H1 (cell line): Measurements from ENCODE around the gene SYNRG. TPM values are rescaled to one million over a fixed set of nuclear protein-coding genes. Genes with fewer than 3 reads are reported as not detected.

Experiments used
- CTCF ChIA-PET: fragments of 300-600 bp; sonication (Branson Sonifier 250); formaldehyde crosslinking; loops from one replicate; lab custom pipeline; 2021; ENCODE audit not compliant: partially characterized antibody; lab: Charles Lee
- POLR2A ChIA-PET: fragments of 300-600 bp; sonication (Branson Sonifier 250); formaldehyde crosslinking; loops from one replicate; lab custom pipeline; 2021; ENCODE audit warnings: inconsistent platforms; ENCODE audit not compliant: partially characterized antibody; lab: Charles Lee
- DNase-seq, 2 experiments: peaks; one replicate each; pipeline versions ENCODE4 v3.0.0 to v3.0.0-alpha.2; 2010 to 2022; ENCODE audit warnings: low spot score in 2 of 2, low read depth in 1 of 2, mixed read lengths in 1 of 2
- FAIRE-seq: peaks from 2 replicates; lab custom pipeline; 2011; peaks lifted over from hg19 to GRCh38; lab: Jason Lieb, UNC
- H2AFZ ChIP-seq: 2 replicates; pipeline ENCODE4 v1.8.1; 2012; ENCODE audit warnings: low read length, inconsistent platforms
- H2AK5ac ChIP-seq: 2 replicates; pipeline ENCODE4 v1.6.1; 2013; ENCODE audit warnings: low read depth, low read length
- H2BK120ac ChIP-seq: replicated peaks from 2 replicates; pipeline ENCODE3; 2013; ENCODE audit warnings: low read depth, low read length, inconsistent platforms
- H2BK12ac ChIP-seq: 2 replicates; pipeline ENCODE4 v1.6.1; 2013; ENCODE audit warnings: low read depth, low read length
- H2BK15ac ChIP-seq: 2 replicates; pipeline ENCODE4 v1.6.1; 2013; ENCODE audit warnings: low read length
- H2BK20ac ChIP-seq: 2 replicates; pipeline ENCODE4 v1.6.1; 2013; ENCODE audit warnings: low read length
- H2BK5ac ChIP-seq: 2 replicates; pipeline ENCODE4 v1.6.1; 2013; ENCODE audit warnings: low read depth, low read length
- H3K14ac ChIP-seq: 2 replicates; pipeline ENCODE4 v1.6.1; 2013; ENCODE audit warnings: inconsistent platforms; ENCODE audit not compliant: insufficient read length
- H3K18ac ChIP-seq: 2 replicates; pipeline ENCODE4 v1.6.1; 2013; ENCODE audit warnings: low read length; ENCODE audit errors: extremely low read depth
- H3K23ac ChIP-seq: 2 replicates; pipeline ENCODE4 v1.6.1; 2013; ENCODE audit warnings: inconsistent platforms; ENCODE audit not compliant: insufficient read length
- H3K23me2 ChIP-seq: 2 replicates; pipeline ENCODE4 v1.6.1; 2013; ENCODE audit warnings: low read depth, low read length
- H3K27ac ChIP-seq: 2 replicates; pipeline ENCODE4 v1.6.1; 2011; ENCODE audit warnings: low read depth, low read length, inconsistent platforms
- H3K27me3 ChIP-seq, 4 experiments: replicated peaks in 1 of 4; 1 replicate in 1 of 4; 2 replicates in 3 of 4; pipeline versions ENCODE4 v1.6.1 to v1.8.1; 2011 to 2013; ENCODE audit warnings: low read length in 3 of 4, mild to moderate bottlenecking in 3 of 4, inconsistent platforms in 2 of 4, mixed read lengths in 2 of 4, moderate library complexity in 1 of 4; ENCODE audit not compliant: control insufficient read depth in 3 of 4, insufficient read depth in 3 of 4; ENCODE audit errors: extremely low read depth in 1 of 4
- H3K36me3 ChIP-seq, 4 experiments: 2 replicates each; pipeline versions ENCODE4 v1.6.1 to v1.8.1; 2011 to 2013; ENCODE audit warnings: mild to moderate bottlenecking in 4 of 4, low read length in 3 of 4, moderate library complexity in 2 of 4, control low read depth in 1 of 4, inconsistent platforms in 1 of 4; ENCODE audit not compliant: insufficient read depth in 4 of 4, control insufficient read depth in 2 of 4
- H3K4ac ChIP-seq: replicated peaks from 2 replicates; pipeline ENCODE3; 2013; ENCODE audit warnings: low read length, low read depth, mixed read lengths, inconsistent platforms; ENCODE audit not compliant: insufficient read length
- H3K4me1 ChIP-seq, 4 experiments: replicated peaks in 1 of 4; 1 replicate in 1 of 4; 2 replicates in 3 of 4; pipeline versions ENCODE4 v1.6.1 to v1.8.1; 2011 to 2013; ENCODE audit warnings: low read length in 3 of 4, inconsistent platforms in 2 of 4, mixed read lengths in 1 of 4; ENCODE audit not compliant: insufficient read depth in 4 of 4, control insufficient read depth in 3 of 4
- H3K4me2 ChIP-seq, 2 experiments: 2 replicates each; pipeline versions ENCODE4 v1.6.1 to v1.8.1; 2011 to 2013; ENCODE audit warnings: low read depth in 2 of 2, low read length in 2 of 2, control low read depth in 1 of 2, inconsistent platforms in 1 of 2, mild to moderate bottlenecking in 1 of 2; ENCODE audit not compliant: insufficient read depth in 1 of 2
- H3K4me3 ChIP-seq, 4 experiments: fragments of 200-600, 300-600 bp in 1 of 4; sonication (generic), shearing (Covaris generic), sonication (Bioruptor Twin) in 1 of 4; 2 replicates each; pipeline versions ENCODE4 v1.5.1 to v1.8.1; 2011 to 2016; ENCODE audit warnings: low read length in 4 of 4, low read depth in 3 of 4, control low read depth in 2 of 4, inconsistent platforms in 2 of 4, mild to moderate bottlenecking in 2 of 4, mixed read lengths in 1 of 4, moderate library complexity in 1 of 4; ENCODE audit not compliant: insufficient read depth in 2 of 4; ENCODE audit errors: extremely low read depth in 1 of 4
- H3K56ac ChIP-seq: replicated peaks from 2 replicates; pipeline ENCODE3; 2013; ENCODE audit warnings: low read depth, mild to moderate bottlenecking, mixed read lengths, low read length, inconsistent platforms; ENCODE audit not compliant: insufficient read length
- H3K79me1 ChIP-seq: 2 replicates; pipeline ENCODE4 v1.6.1; 2013; ENCODE audit warnings: low read depth, low read length, control low read depth
- H3K79me2 ChIP-seq, 2 experiments: 2 replicates each; pipeline versions ENCODE4 v1.6.1 to v1.8.1; 2012 to 2013; ENCODE audit warnings: low read length in 2 of 2, mild to moderate bottlenecking in 2 of 2, inconsistent platforms in 1 of 2; ENCODE audit not compliant: insufficient read depth in 2 of 2, control insufficient read depth in 1 of 2
- H3K9ac ChIP-seq, 4 experiments: replicated peaks in 1 of 4; 1 replicate in 1 of 4; 2 replicates in 3 of 4; pipeline versions ENCODE4 v1.6.1 to v1.8.1; 2011 to 2013; ENCODE audit warnings: low read depth in 3 of 4, low read length in 3 of 4, control low read depth in 2 of 4, mild to moderate bottlenecking in 2 of 4, moderate library complexity in 2 of 4, inconsistent platforms in 1 of 4; ENCODE audit errors: extremely low read depth in 1 of 4
- H3K9me3 ChIP-seq, 2 experiments: 2 replicates each; pipeline versions ENCODE4 v1.6.1 to v1.8.1; 2012 to 2013; ENCODE audit warnings: mild to moderate bottlenecking in 2 of 2, moderate library complexity in 2 of 2, control low read depth in 1 of 2, inconsistent platforms in 1 of 2, low read depth in 1 of 2, low read length in 1 of 2, mixed read lengths in 1 of 2; ENCODE audit not compliant: insufficient read depth in 2 of 2
- H4K20me1 ChIP-seq, 2 experiments: replicated peaks in 1 of 2; 2 replicates each; pipeline versions ENCODE3 to v1.8.1; 2011 to 2013; ENCODE audit warnings: inconsistent platforms in 2 of 2, low read length in 2 of 2, mild to moderate bottlenecking in 1 of 2; ENCODE audit not compliant: insufficient read depth in 2 of 2, control insufficient read depth in 1 of 2
- H4K5ac ChIP-seq: 2 replicates; pipeline ENCODE4 v1.6.1; 2013; ENCODE audit warnings: low read length, low read depth, mixed read lengths, inconsistent platforms; ENCODE audit not compliant: insufficient read length
- H4K8ac ChIP-seq: 2 replicates; pipeline ENCODE4 v1.8.0; 2013; ENCODE audit warnings: mild to moderate bottlenecking, moderate library complexity, low read length, inconsistent platforms; ENCODE audit not compliant: insufficient read depth; ENCODE audit errors: extremely low read depth
- H4K91ac ChIP-seq: replicated peaks from 2 replicates; pipeline ENCODE3; 2013; ENCODE audit warnings: low read length, mixed read lengths, inconsistent platforms; ENCODE audit not compliant: insufficient read length
- ASH2L ChIP-seq: fragments of 200-600, 300-600 bp; sonication (generic); IDR thresholded peaks from one replicate; pipeline ENCODE4 v1.7.1; 2017; ENCODE audit warnings: low read length
- ATF3 ChIP-seq: IDR thresholded peaks from 2 replicates; pipeline ENCODE4 v1.6.1; 2011; ENCODE audit warnings: low read depth, mild to moderate bottlenecking, low read length; ENCODE audit not compliant: insufficient read depth
- CHD1 ChIP-seq: IDR thresholded peaks from 2 replicates; pipeline ENCODE4 v1.6.1; 2012; ENCODE audit warnings: low read depth, low read length, improper control_type of control experiment
- EP300 ChIP-seq, 2 experiments: IDR thresholded peaks; 1 replicate in 1 of 2; 2 replicates in 1 of 2; pipeline ENCODE4 v1.6.1; 2011 to 2012; ENCODE audit warnings: low read depth in 2 of 2, low read length in 2 of 2, mild to moderate bottlenecking in 2 of 2, borderline replicate concordance in 1 of 2, inconsistent platforms in 1 of 2, moderate library complexity in 1 of 2
- EZH2 ChIP-seq: fragments of 200-600 bp; sonication (generic); IDR thresholded peaks from 2 replicates; pipeline ENCODE4 v1.7.1; 2012; ENCODE audit warnings: low read depth, mild to moderate bottlenecking, moderate library complexity, low read length, inconsistent platforms; ENCODE audit not compliant: severe bottlenecking
- GABPA ChIP-seq: IDR thresholded peaks from 2 replicates; pipeline ENCODE4 v1.6.1; 2011; ENCODE audit warnings: mild to moderate bottlenecking, low read length, moderate library complexity, borderline replicate concordance; ENCODE audit not compliant: insufficient read depth
- POLR2A ChIP-seq, 2 experiments: IDR thresholded peaks; 1 replicate in 1 of 2; 2 replicates in 1 of 2; pipeline ENCODE4 v1.6.1; 2011; ENCODE audit warnings: low read depth in 2 of 2, low read length in 2 of 2, mild to moderate bottlenecking in 2 of 2; ENCODE audit errors: control extremely low read depth in 1 of 2
- RXRA ChIP-seq: IDR thresholded peaks from 2 replicates; pipeline ENCODE4 v1.6.1; 2011; ENCODE audit warnings: low read depth, mild to moderate bottlenecking, low read length, moderate library complexity; ENCODE audit not compliant: insufficient read depth
- SIN3A ChIP-seq, 2 experiments: IDR thresholded peaks in 1 of 2; conservative IDR thresholded peaks in 1 of 2; 2 replicates each; pipeline ENCODE4 v1.6.1; 2011 to 2012; ENCODE audit warnings: low read length in 2 of 2, improper control_type of control experiment in 1 of 2, low read depth in 1 of 2, mild to moderate bottlenecking in 1 of 2
- polyA plus RNA-seq, 7 experiments: library from polyadenylated mRNA; depleted of rRNA in 3 of 7; stranded (reverse) in 5 of 7; unstranded in 2 of 7; fragments of >200 nt in 5 of 7; fragments of 200-250 nt in 2 of 7; gene quantifications; 1 replicate in 5 of 7; 2 replicates in 1 of 7; 4 replicates in 1 of 7; pipeline versions ENCODE4 v1.2.1 to v1.2.3, GENCODE V29; 2011 to 2013; ENCODE audit warnings: missing spikeins in 2 of 7, mixed read lengths in 2 of 7
- total RNA-seq: library from RNA; stranded (reverse); fragmentation: NEBNext Ultra II Directional; extraction: Animal tissue kit (Norgen Biotek cat#: 25700); gene quantifications from 2 replicates; pipeline ENCODE4 v1.2.1, GENCODE V29; 2021

The SYNRG gene
- total and polyA plus RNA-seq, 2 of the 8 experiments (the other 6 are each of a cell fraction or from before 2014, with no cell fraction given): 7.7 to 31.7 TPM

- CTCF ChIA-PET: interaction anchor here (1.6 kb wide), 1 partner anchor 28 kb away, joined by 4 read pairs; the partner anchor contains the start of gene SYNRG
- Histone ChIP-seq H3K23ac (no peak overlapping the region), H3K4ac (no peak overlapping the region), H2BK5ac (no peak overlapping the region), H4K20me1 (no peaks in the 10 kb centered on the region), H3K27me3 (no peaks in the 10 kb centered on the region), H4K5ac (no peak overlapping the region), H2AFZ (no peak overlapping the region), H3K79me2 (peaks cover 4 to 55% of the 10 kb centered on the region in 2 experiments), H2BK20ac (no peak overlapping the region), H3K9ac (no peak overlapping the region), H3K4me1 (peaks cover 0 to 3% (median under 1%) of the 10 kb centered on the region in 4 experiments; a peak in 1 of 7 replicates), H2BK15ac (no peak overlapping the region), H2BK12ac (no peak overlapping the region), H4K91ac (no peak overlapping the region), H3K56ac (no peak overlapping the region), H3K18ac (no peak overlapping the region), H4K8ac (no peak overlapping the region), H3K79me1 (no peaks in the 10 kb centered on the region), H3K27ac (no peak overlapping the region), H3K23me2 (no peaks in the 10 kb centered on the region), H3K4me2 (no peak overlapping the region), H2AK5ac (no peak overlapping the region), H3K36me3 (peaks cover 3 to 14% (median 8%) of the 10 kb centered on the region in 4 experiments; a peak in 4 of 8 replicates), H2BK120ac (no peak overlapping the region), H3K9me3 (no peaks in the 10 kb centered on the region), H3K4me3 (no peak overlapping the region), H3K14ac (no peak overlapping the region)
- POLR2A ChIA-PET: interaction anchor here (1.5 kb wide), 1 partner anchor 29 kb away, joined by 5 read pairs; the partner anchor contains the start of gene SYNRG
- DNase-seq (no peak), FAIRE-seq (no peak)
- TF ChIP-seq POLR2A (IDR thresholded peaks at IDR 0.05; ENCODE audit: control extremely low read depth in 1 of 2, low read depth in 2 of 2, low read length in 2 of 2) (no peak), EP300 (IDR thresholded peaks at IDR 0.05; ENCODE audit: borderline replicate concordance in 1 of 2, low read depth in 2 of 2, low read length in 2 of 2) (no peak), CHD1 (no peak), GABPA (no peak), ASH2L (no peak), SIN3A (conservative IDR thresholded peaks at IDR 0.05 in 1 of 2, IDR thresholded peaks at IDR 0.05 in 1 of 2; ENCODE audit: low read depth in 1 of 2, low read length in 2 of 2) (no peak), RXRA (no peak), EZH2 (no peak), ATF3 (no peak)
Observed at GRCh38 chr17:37637956-37638355, 28.7 kb upstream of the SYNRG start.
